HCT116 (cell line): ENCODE results near the gene AP1M1. TPM values are rescaled to one million over a fixed set of nuclear protein-coding genes. Genes with fewer than 3 reads are reported as not detected.

Source experiments
- ATAC-seq: fragments of 200-7000 bp; cut with Tn5 transposase; 2 replicates; pipeline ENCODE4 v1.9.1; 2020; ENCODE audit warnings: mild to moderate bottlenecking, moderate library complexity
- BruUV-seq: library from RNA; stranded (reverse); fragments of 400-500 nt; replicated peaks from 2 replicates; lab custom pipeline; 2021; lab: Mats Ljungman, UMichigan
- CTCF ChIA-PET: fragments of 300-600 bp; sonication (Branson Sonifier 250); formaldehyde crosslinking; loops from one replicate; lab custom pipeline; 2021; ENCODE audit warnings: antibody characterized with exemption; lab: Charles Lee
- POLR2A ChIA-PET: fragments of 300-600, 350-600 bp; sonication (Branson Sonifier 250); formaldehyde crosslinking; loops from one replicate; lab custom pipeline; 2021; ENCODE audit warnings: antibody characterized with exemption; lab: Charles Lee
- RAD21 ChIA-PET, 2 experiments: fragments of 300-600 bp; sonication (Branson Sonifier 250); formaldehyde crosslinking; loops; one replicate each; lab custom pipeline; 2023; ENCODE audit warnings: low total read pairs in 2 of 2; ENCODE audit not compliant: uncharacterized antibody in 2 of 2, unreplicated experiment in 2 of 2, low non-redundant PET in 1 of 2; lab: Charles Lee
- DNase-seq: peaks from one replicate; pipeline ENCODE4 v3.0.0-alpha.2; 2010; ENCODE audit warnings: low read depth, low spot score
- H2AFZ ChIP-seq: fragments of 200-600 bp; shearing (Covaris generic), sonication (generic); 2 replicates; pipeline ENCODE4 v1.6.1; 2017; ENCODE audit warnings: low read depth, mixed run types, mixed read lengths, antibody characterized with exemption, low read length; ENCODE audit not compliant: poor library complexity, severe bottlenecking
- H3K27ac ChIP-seq: 2 replicates; pipeline ENCODE4 v1.5.1; 2012; ENCODE audit warnings: low read depth, low read length
- H3K27me3 ChIP-seq: fragments of 200-600 bp; sonication (generic); 2 replicates; pipeline ENCODE4 v1.6.1; 2016; ENCODE audit warnings: mixed run types, low read length, mixed read lengths; ENCODE audit not compliant: insufficient read depth
- H3K36me3 ChIP-seq, 2 experiments: fragments of 200-500 bp in 1 of 2; fragments of 200-600 bp in 1 of 2; sonication (Bioruptor generic) in 1 of 2; sonication (generic) in 1 of 2; 2 replicates each; pipeline versions ENCODE4 v1.5.1 to v1.6.1; 2014 to 2016; ENCODE audit warnings: low read length in 2 of 2, inconsistent platforms in 1 of 2, mixed read lengths in 1 of 2, mixed run types in 1 of 2; ENCODE audit not compliant: insufficient read depth in 2 of 2, control insufficient read depth in 1 of 2
- H3K4me1 ChIP-seq, 2 experiments: fragments of 200-600 bp in 1 of 2; sonication (generic) in 1 of 2; 2 replicates each; pipeline versions ENCODE4 v1.5.1 to v1.6.1; 2012 to 2017; ENCODE audit warnings: low read length in 2 of 2, inconsistent platforms in 1 of 2, mild to moderate bottlenecking in 1 of 2, mixed read lengths in 1 of 2, mixed run types in 1 of 2, moderate library complexity in 1 of 2; ENCODE audit not compliant: insufficient read depth in 2 of 2, control insufficient read depth in 1 of 2
- H3K4me2 ChIP-seq: fragments of 200-600 bp; sonication (generic); 2 replicates; pipeline ENCODE4 v1.6.1; 2017; ENCODE audit warnings: mixed run types, low read length, mixed read lengths
- H3K4me3 ChIP-seq, 2 experiments: fragments of 200-600 bp in 1 of 2; sonication (generic) in 1 of 2; replicated peaks in 1 of 2; 2 replicates each; pipeline ENCODE4 v1.5.1; 2011 to 2016; ENCODE audit warnings: low read length in 2 of 2, control low read depth in 1 of 2, low read depth in 1 of 2, mild to moderate bottlenecking in 1 of 2, mixed read lengths in 1 of 2, mixed run types in 1 of 2
- H3K79me2 ChIP-seq: fragments of 200-600 bp; sonication (generic); 2 replicates; pipeline ENCODE4 v1.6.1; 2017; ENCODE audit warnings: mild to moderate bottlenecking, mixed run types, low read length, moderate library complexity, mixed read lengths; ENCODE audit not compliant: insufficient read depth
- H3K9ac ChIP-seq: fragments of 200-600 bp; sonication (generic); 2 replicates; pipeline ENCODE4 v1.6.1; 2016; ENCODE audit warnings: low read length, mixed read lengths
- H3K9me2 ChIP-seq: fragments of 200-600 bp; sonication (generic), shearing (Covaris generic); 2 replicates; pipeline ENCODE4 v1.6.1; 2017; ENCODE audit warnings: mixed run types, mild to moderate bottlenecking, moderate library complexity; ENCODE audit not compliant: insufficient read depth
- H3K9me3 ChIP-seq, 2 experiments: fragments of 200-500 bp in 1 of 2; fragments of 200-600 bp in 1 of 2; sonication (Bioruptor generic) in 1 of 2; sonication (generic) in 1 of 2; 2 replicates each; pipeline ENCODE4 v1.6.1; 2014 to 2017; ENCODE audit warnings: low read length in 2 of 2, mixed read lengths in 2 of 2, inconsistent platforms in 1 of 2, low read depth in 1 of 2, mild to moderate bottlenecking in 1 of 2, mixed run types in 1 of 2, moderate library complexity in 1 of 2; ENCODE audit not compliant: control insufficient read depth in 1 of 2, insufficient read depth in 1 of 2
- H4K20me1 ChIP-seq: fragments of 200-600 bp; sonication (generic), shearing (Covaris generic); 2 replicates; pipeline ENCODE4 v1.6.1; 2017; ENCODE audit warnings: mixed run types, mild to moderate bottlenecking, moderate library complexity; ENCODE audit not compliant: insufficient read depth
- CEBPB ChIP-seq: IDR thresholded peaks from 2 replicates; pipeline ENCODE4 v1.6.1; 2012; ENCODE audit warnings: low read depth
- EGR1 ChIP-seq: IDR thresholded peaks from 2 replicates; pipeline ENCODE4 v1.6.1; 2012; ENCODE audit warnings: low read depth
- ELF1 ChIP-seq: IDR thresholded peaks from 2 replicates; pipeline ENCODE4 v1.6.1; 2012; ENCODE audit warnings: low read depth, borderline replicate concordance
- EZH2 ChIP-seq: fragments of 200-600 bp; sonication (generic); IDR thresholded peaks from 2 replicates; pipeline ENCODE4 v1.6.1; 2017; ENCODE audit warnings: antibody characterized with exemption, mixed run types
- FOSL1 ChIP-seq: IDR thresholded peaks from 2 replicates; pipeline ENCODE4 v1.6.1; 2012; ENCODE audit warnings: low read depth
- JUND ChIP-seq: IDR thresholded peaks from 2 replicates; pipeline ENCODE4 v1.6.1; 2012
- POLR2A ChIP-seq: IDR thresholded peaks from 2 replicates; pipeline ENCODE4 v1.7.0; 2011; ENCODE audit warnings: borderline replicate concordance; ENCODE audit not compliant: insufficient read depth, insufficient read length; ENCODE audit errors: extremely low read depth
- POLR2AphosphoS5 ChIP-seq: IDR thresholded peaks from 2 replicates; pipeline ENCODE4 v1.6.1; 2011; ENCODE audit warnings: mild to moderate bottlenecking, low read depth, low read length, moderate library complexity
- RAD21 ChIP-seq: IDR thresholded peaks from 2 replicates; pipeline ENCODE4 v1.6.1; 2012; ENCODE audit warnings: low read depth, mild to moderate bottlenecking
- SIN3A ChIP-seq: IDR thresholded peaks from 2 replicates; pipeline ENCODE4 v1.6.1; 2012; ENCODE audit warnings: low read depth
- SRF ChIP-seq: IDR thresholded peaks from 2 replicates; pipeline ENCODE4 v1.6.1; 2012; ENCODE audit warnings: low read depth
- TCF7L2 ChIP-seq: IDR thresholded peaks from 2 replicates; pipeline ENCODE4 v1.7.0; 2011; ENCODE audit warnings: borderline replicate concordance, inconsistent platforms; ENCODE audit not compliant: insufficient read depth, insufficient read length; ENCODE audit errors: extremely low read depth
- ZFX ChIP-seq: fragments of 450-650 bp; IDR thresholded peaks from 2 replicates; pipeline ENCODE4 v1.6.1; 2017
- intact Hi-C: fragments of 100-400 bp; cut with micrococcal nuclease; formaldehyde crosslinking; loops from 2 replicates; pipeline ENCODE4 v1.10.0; 2022
- total RNA-seq: library from RNA; stranded (reverse); gene quantifications from one replicate; pipeline ENCODE4 v1.2.1, GENCODE V29; 2021; ENCODE audit not compliant: unreplicated experiment
- TF ChIP-seq, protein P1 (sequence below): IDR thresholded peaks from 2 replicates; pipeline ENCODE4 v1.6.1; 2012
- TF ChIP-seq, protein P2 (sequence below): IDR thresholded peaks from 2 replicates; pipeline ENCODE4 v1.6.1; 2011; ENCODE audit warnings: mild to moderate bottlenecking, low read length, moderate library complexity; ENCODE audit not compliant: insufficient replicate concordance; ENCODE audit errors: extremely low read depth
- TF ChIP-seq, protein P3 (sequence below), 3 experiments: fragments of 200-600 bp in 1 of 3; sonication (generic) in 1 of 3; IDR thresholded peaks in 2 of 3; conservative IDR thresholded peaks in 1 of 3; 2 replicates each; pipeline ENCODE4 v1.5.1; 2012 to 2017; ENCODE audit warnings: low read depth in 2 of 3, low read length in 2 of 3, antibody characterized with exemption in 1 of 3, borderline replicate concordance in 1 of 3, control low read depth in 1 of 3, mild to moderate bottlenecking in 1 of 3, mixed read lengths in 1 of 3, mixed run types in 1 of 3, moderate library complexity in 1 of 3; ENCODE audit not compliant: insufficient read depth in 1 of 3
- TF ChIP-seq, protein P4 (sequence below): IDR thresholded peaks from 2 replicates; pipeline ENCODE4 v1.6.1; 2012; ENCODE audit warnings: low read depth
- TF ChIP-seq, protein P5 (sequence below): IDR thresholded peaks from 2 replicates; pipeline ENCODE4 v1.6.1; 2012

The AP1M1 gene
- total RNA-seq, 1 experiment from 2014 or later, result 50.0 TPM

DNA sequence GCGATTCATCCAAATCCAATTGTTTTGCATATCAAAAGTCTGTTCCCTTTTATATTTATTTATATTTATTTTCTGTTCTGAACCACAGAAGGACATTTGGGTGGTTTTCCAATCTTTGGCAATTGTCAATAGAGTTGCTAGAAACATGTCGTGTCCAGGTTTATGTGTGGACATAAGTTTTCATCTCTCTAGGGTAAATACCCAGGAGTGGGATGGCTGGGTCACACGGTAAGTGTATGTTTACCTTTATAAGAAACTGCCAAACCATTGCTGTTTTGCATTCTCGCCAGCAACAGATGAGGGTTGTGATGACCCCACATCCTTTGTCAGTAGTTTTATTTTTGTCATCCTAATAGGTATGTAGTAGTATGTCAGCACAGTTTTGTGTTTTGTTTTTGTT is 12.5 kb downstream of the AP1M1 start (continued):
- TF ChIP-seq ZFX (no peak), SIN3A (no peak), EGR1 (no peak), TCF7L2 (no peak)
- TF ChIP-seq, protein P1, sequence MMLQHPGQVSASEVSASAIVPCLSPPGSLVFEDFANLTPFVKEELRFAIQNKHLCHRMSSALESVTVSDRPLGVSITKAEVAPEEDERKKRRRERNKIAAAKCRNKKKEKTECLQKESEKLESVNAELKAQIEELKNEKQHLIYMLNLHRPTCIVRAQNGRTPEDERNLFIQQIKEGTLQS, result no peak
- TF ChIP-seq, all 23 proteins: peak for 0

DNA sequence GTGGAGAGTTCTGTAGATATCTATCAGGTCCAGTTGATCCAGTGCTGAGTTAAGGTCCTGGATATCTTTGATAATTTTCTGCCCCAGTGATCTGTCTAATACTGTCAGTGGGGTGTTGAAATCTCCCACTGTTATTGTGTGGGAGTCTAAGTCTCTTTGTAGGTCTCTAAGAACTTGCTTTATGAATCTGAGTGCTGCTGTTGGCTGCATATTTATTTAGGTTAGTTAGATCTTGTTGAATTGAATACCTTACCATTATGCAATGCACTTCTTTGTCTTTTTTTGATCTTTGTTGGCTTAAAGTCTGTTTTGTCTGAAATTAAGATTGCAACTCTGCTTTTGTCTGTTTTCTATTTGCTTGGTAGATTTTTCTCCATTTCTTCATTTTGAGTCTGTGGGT is 15.4 kb downstream of the AP1M1 start:
- no peaks in the 10 kb centered on the region for H3K27me3 ChIP-seq
- H3K36me3 ChIP-seq, result peaks cover 3 to 15% of the 10 kb centered on the region in 2 experiments; a peak in 3 of 4 replicates
- CTCF ChIA-PET, result no interaction called here
- TF ChIP-seq EGR1 (no peak), EZH2 (no peak), RAD21 (no peak), POLR2AphosphoS5 (no peak), JUND (no peak), POLR2A (no peak), FOSL1 (no peak), SRF (no peak), CEBPB (no peak), TCF7L2 (no peak), ELF1 (no peak), ZFX (no peak)
- TF ChIP-seq, protein P1, result no peak
- TF ChIP-seq, protein P2, sequence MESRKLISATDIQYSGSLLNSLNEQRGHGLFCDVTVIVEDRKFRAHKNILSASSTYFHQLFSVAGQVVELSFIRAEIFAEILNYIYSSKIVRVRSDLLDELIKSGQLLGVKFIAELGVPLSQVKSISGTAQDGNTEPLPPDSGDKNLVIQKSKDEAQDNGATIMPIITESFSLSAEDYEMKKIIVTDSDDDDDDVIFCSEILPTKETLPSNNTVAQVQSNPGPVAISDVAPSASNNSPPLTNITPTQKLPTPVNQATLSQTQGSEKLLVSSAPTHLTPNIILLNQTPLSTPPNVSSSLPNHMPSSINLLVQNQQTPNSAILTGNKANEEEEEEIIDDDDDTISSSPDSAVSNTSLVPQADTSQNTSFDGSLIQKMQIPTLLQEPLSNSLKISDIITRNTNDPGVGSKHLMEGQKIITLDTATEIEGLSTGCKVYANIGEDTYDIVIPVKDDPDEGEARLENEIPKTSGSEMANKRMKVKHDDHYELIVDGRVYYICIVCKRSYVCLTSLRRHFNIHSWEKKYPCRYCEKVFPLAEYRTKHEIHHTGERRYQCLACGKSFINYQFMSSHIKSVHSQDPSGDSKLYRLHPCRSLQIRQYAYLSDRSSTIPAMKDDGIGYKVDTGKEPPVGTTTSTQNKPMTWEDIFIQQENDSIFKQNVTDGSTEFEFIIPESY, result no peak
- TF ChIP-seq, protein P3, sequence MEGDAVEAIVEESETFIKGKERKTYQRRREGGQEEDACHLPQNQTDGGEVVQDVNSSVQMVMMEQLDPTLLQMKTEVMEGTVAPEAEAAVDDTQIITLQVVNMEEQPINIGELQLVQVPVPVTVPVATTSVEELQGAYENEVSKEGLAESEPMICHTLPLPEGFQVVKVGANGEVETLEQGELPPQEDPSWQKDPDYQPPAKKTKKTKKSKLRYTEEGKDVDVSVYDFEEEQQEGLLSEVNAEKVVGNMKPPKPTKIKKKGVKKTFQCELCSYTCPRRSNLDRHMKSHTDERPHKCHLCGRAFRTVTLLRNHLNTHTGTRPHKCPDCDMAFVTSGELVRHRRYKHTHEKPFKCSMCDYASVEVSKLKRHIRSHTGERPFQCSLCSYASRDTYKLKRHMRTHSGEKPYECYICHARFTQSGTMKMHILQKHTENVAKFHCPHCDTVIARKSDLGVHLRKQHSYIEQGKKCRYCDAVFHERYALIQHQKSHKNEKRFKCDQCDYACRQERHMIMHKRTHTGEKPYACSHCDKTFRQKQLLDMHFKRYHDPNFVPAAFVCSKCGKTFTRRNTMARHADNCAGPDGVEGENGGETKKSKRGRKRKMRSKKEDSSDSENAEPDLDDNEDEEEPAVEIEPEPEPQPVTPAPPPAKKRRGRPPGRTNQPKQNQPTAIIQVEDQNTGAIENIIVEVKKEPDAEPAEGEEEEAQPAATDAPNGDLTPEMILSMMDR (IDR thresholded peaks at IDR 0.05 in 2 of 3, conservative IDR thresholded peaks at IDR 0.05 in 1 of 3; ENCODE audit: borderline replicate concordance in 1 of 3, insufficient read depth in 1 of 3, low read depth in 2 of 3, low read length in 2 of 3), result no peak
- TF ChIP-seq, protein P4, sequence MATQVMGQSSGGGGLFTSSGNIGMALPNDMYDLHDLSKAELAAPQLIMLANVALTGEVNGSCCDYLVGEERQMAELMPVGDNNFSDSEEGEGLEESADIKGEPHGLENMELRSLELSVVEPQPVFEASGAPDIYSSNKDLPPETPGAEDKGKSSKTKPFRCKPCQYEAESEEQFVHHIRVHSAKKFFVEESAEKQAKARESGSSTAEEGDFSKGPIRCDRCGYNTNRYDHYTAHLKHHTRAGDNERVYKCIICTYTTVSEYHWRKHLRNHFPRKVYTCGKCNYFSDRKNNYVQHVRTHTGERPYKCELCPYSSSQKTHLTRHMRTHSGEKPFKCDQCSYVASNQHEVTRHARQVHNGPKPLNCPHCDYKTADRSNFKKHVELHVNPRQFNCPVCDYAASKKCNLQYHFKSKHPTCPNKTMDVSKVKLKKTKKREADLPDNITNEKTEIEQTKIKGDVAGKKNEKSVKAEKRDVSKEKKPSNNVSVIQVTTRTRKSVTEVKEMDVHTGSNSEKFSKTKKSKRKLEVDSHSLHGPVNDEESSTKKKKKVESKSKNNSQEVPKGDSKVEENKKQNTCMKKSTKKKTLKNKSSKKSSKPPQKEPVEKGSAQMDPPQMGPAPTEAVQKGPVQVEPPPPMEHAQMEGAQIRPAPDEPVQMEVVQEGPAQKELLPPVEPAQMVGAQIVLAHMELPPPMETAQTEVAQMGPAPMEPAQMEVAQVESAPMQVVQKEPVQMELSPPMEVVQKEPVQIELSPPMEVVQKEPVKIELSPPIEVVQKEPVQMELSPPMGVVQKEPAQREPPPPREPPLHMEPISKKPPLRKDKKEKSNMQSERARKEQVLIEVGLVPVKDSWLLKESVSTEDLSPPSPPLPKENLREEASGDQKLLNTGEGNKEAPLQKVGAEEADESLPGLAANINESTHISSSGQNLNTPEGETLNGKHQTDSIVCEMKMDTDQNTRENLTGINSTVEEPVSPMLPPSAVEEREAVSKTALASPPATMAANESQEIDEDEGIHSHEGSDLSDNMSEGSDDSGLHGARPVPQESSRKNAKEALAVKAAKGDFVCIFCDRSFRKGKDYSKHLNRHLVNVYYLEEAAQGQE, result no peak
- TF ChIP-seq, protein P5, sequence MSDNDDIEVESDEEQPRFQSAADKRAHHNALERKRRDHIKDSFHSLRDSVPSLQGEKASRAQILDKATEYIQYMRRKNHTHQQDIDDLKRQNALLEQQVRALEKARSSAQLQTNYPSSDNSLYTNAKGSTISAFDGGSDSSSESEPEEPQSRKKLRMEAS, result no peak
- H3K9ac ChIP-seq, result no peak overlapping the region
- no TSS peak for BruUV-seq
- no peaks in the 10 kb centered on the region for H3K4me1 ChIP-seq
- H3K79me2 ChIP-seq, result peaks cover 15% of the 10 kb centered on the region; the same call in 1 of the 2 replicates
- POLR2A ChIA-PET, result no interaction called here
- no peak overlapping the region for H3K4me2 ChIP-seq
- no peaks in the 10 kb centered on the region for H3K9me2 ChIP-seq
- no peak overlapping the region for H3K27ac ChIP-seq
- no peak for DNase-seq
- intact Hi-C loops, result no loop called here
- no peak overlapping the region for H2AFZ ChIP-seq
- RAD21 ChIA-PET, result no interaction called here
- H3K9me3 ChIP-seq, result no peaks in the 10 kb centered on the region
- H3K4me3 ChIP-seq, result no peak overlapping the region
- H4K20me1 ChIP-seq, result no peaks in the 10 kb centered on the region
- ATAC-seq, result no peak
